Left ventricle myocardium inferior (tissue), 1 donor: ENCODE results near the gene KIF13A. TPM values are rescaled to one million over a fixed set of nuclear protein-coding genes. Genes with fewer than 3 reads are reported as not detected.

Experiments
- DNase-seq: peaks from one replicate; pipeline ENCODE4 v3.0.0-alpha.2; 2020
- H3K27ac ChIP-seq: fragments of 200-600 bp; replicated peaks from 2 replicates; pipeline ENCODE4 v1.8.0; 2021
- H3K27me3 ChIP-seq: fragments of 200-600 bp; 2 replicates; pipeline ENCODE4 v1.8.0; 2021; ENCODE audit warnings: low read depth
- H3K36me3 ChIP-seq: fragments of 200-600 bp; 2 replicates; pipeline ENCODE4 v1.8.0; 2021
- H3K4me1 ChIP-seq: fragments of 200-600 bp; 2 replicates; pipeline ENCODE4 v1.8.0; 2021
- H3K4me3 ChIP-seq: fragments of 200-600 bp; 2 replicates; pipeline ENCODE4 v1.8.0; 2021; ENCODE audit warnings: mild to moderate bottlenecking, moderate library complexity
- H3K9me3 ChIP-seq: fragments of 200-600 bp; replicated peaks from 2 replicates; pipeline ENCODE4 v1.8.0; 2021
- CTCF ChIP-seq: fragments of 200-600 bp; IDR thresholded peaks from 2 replicates; pipeline ENCODE4 v1.8.0; 2021; ENCODE audit warnings: antibody characterized with exemption, mild to moderate bottlenecking, borderline replicate concordance
- intact Hi-C: fragments of 100-400 bp; cut with micrococcal nuclease; formaldehyde crosslinking; loops from one replicate; pipeline ENCODE4 v1.11.0; 2022
- total RNA-seq: library from RNA; stranded (reverse); fragmentation: NEBNext Ultra II Directional; extraction: Animal tissue kit (Norgen Biotek cat#: 25700); gene quantifications from one replicate; pipeline ENCODE4 v1.2.1, GENCODE V29; 2021
- donor health status: DM: no; HTN: yes; CAD: no; lungs with severe emphysema.

KIF13A gene
- total RNA-seq, 1 donor from 2014 or later: 85.7 TPM

GRCh38 chr6:17877196-17877894 lies 110.1 kb downstream of the KIF13A start:
- no peaks in the 10 kb centered on the region for H3K27me3 ChIP-seq
- H3K9me3 ChIP-seq: no peaks in the 10 kb centered on the region
- no peak overlapping the region for H3K4me3 ChIP-seq
- intact Hi-C loops: no loop called here
- peaks cover 4% of the 10 kb centered on the region for H3K36me3 ChIP-seq
- H3K27ac ChIP-seq: no peak overlapping the region
- H3K4me1 ChIP-seq: peaks cover 38% of the 10 kb centered on the region
- TF ChIP-seq CTCF: no peak
- DNase-seq: no peak

GRCh38 chr6:17874753-17875152 lies 112.7 kb downstream of the KIF13A start:
- H3K4me1 ChIP-seq: peaks cover 58% of the 10 kb centered on the region

GRCh38 chr6:17872908-17873307 lies 114.5 kb downstream of the KIF13A start:
- H3K9me3 ChIP-seq: no peaks in the 10 kb centered on the region
- DNase-seq: no peak
- peaks cover 62% of the 10 kb centered on the region for H3K4me1 ChIP-seq
- peaks cover 4% of the 10 kb centered on the region for H3K36me3 ChIP-seq
- TF ChIP-seq CTCF: no peak
- no peak overlapping the region for H3K4me3 ChIP-seq
- H3K27me3 ChIP-seq: no peaks in the 10 kb centered on the region
- intact Hi-C loops: no loop called here
- H3K27ac ChIP-seq: no peak overlapping the region

More at GRCh38 chr6:17874753-17875152, 112.7 kb downstream of the KIF13A start:
- Histone ChIP-seq H3K36me3 (peaks cover 4% of the 10 kb centered on the region), H3K27ac (no peak overlapping the region), H3K4me3 (no peak overlapping the region), H3K27me3 (no peaks in the 10 kb centered on the region), H3K9me3 (no peaks in the 10 kb centered on the region)
- no peak for TF ChIP-seq CTCF
- intact Hi-C loops: no loop called here
- DNase-seq: no peak

- H3K27ac ChIP-seq: peak overlapping the region; percentile 65
- no peaks in the 10 kb centered on the region for H3K9me3 ChIP-seq
- H3K4me3 ChIP-seq: no peak overlapping the region
- intact Hi-C loops: no loop called here
- H3K4me1 ChIP-seq: peaks cover 64% of the 10 kb centered on the region
- no peak for DNase-seq
- peaks cover 4% of the 10 kb centered on the region for H3K36me3 ChIP-seq
- no peaks in the 10 kb centered on the region for H3K27me3 ChIP-seq
- no peak for TF ChIP-seq CTCF
These were observed 115.6 kb downstream of the KIF13A start for GRCh38 chr6:17871836-17872235.

GRCh38 chr6:17871189-17871519 lies 116.3 kb downstream of the KIF13A start:
- Histone ChIP-seq H3K36me3 (peaks cover 4% of the 10 kb centered on the region), H3K9me3 (no peaks in the 10 kb centered on the region), H3K4me3 (no peak overlapping the region), H3K27ac (peak overlapping the region; percentile 65), H3K27me3 (no peaks in the 10 kb centered on the region), H3K4me1 (peaks cover 62% of the 10 kb centered on the region)
- DNase-seq: no peak
- intact Hi-C loops: no loop called here
- no peak for TF ChIP-seq CTCF
